ENCODE measurements around the gene CHID1.

DNA sequence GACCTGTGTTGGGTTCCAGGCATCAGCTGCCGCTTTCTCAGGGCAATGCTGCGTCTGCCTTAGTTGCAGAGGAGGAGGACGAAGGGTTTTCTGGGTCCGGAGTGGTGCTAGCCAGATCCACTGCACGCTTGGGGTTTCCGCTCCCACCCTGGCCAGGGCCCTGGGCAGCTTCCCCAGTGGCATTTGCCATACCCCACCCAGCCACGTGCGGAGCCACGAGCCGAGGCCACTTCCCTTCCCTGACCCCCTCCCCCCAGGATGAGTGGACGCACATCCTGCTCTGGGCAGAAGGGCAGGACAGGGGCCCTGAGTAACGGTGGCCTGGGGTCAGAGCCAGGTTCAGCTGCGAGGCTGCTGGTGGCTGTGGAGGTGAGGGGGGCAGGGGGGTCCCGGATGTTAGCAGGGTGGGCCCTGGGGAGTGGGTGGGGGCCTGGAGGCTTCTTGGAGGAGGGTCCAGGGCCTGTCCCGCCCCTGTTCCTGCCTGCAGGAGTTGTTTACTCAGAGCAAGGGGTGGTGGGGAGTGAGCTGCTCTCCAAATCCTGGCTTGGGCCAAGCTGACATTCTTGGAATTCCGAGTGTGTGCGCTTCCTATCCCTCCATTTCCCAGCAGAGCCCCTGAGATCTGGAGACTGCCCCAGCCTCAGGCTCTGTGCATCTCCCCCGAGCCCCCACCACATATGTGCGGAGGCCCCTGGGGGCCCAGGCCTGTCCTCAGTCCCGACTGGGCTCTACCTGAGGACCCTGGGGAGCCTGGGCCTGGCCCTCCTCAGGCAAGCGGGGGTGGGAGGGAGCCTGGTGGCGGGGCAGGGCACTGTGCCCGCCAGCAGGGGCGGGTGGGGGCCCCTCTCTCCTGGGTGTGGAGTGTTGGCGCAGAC, 66.6 kb downstream of the CHID1 start:
- no peak for TF ChIP-seq EZH2 (IDR thresholded peaks at IDR 0.05; ENCODE audit: low read length, missing control alignments)
- TF ChIP-seq, protein P1, sequence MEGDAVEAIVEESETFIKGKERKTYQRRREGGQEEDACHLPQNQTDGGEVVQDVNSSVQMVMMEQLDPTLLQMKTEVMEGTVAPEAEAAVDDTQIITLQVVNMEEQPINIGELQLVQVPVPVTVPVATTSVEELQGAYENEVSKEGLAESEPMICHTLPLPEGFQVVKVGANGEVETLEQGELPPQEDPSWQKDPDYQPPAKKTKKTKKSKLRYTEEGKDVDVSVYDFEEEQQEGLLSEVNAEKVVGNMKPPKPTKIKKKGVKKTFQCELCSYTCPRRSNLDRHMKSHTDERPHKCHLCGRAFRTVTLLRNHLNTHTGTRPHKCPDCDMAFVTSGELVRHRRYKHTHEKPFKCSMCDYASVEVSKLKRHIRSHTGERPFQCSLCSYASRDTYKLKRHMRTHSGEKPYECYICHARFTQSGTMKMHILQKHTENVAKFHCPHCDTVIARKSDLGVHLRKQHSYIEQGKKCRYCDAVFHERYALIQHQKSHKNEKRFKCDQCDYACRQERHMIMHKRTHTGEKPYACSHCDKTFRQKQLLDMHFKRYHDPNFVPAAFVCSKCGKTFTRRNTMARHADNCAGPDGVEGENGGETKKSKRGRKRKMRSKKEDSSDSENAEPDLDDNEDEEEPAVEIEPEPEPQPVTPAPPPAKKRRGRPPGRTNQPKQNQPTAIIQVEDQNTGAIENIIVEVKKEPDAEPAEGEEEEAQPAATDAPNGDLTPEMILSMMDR (conservative IDR thresholded peaks at IDR 0.05 in 1 of 2, IDR thresholded peaks at IDR 0.05 in 1 of 2; ENCODE audit: low read depth in 1 of 2, low read length in 2 of 2) = no peak
